Vagina (tissue), 2 donors: ENCODE results near the gene CBR1. TPM values are rescaled to one million over a fixed set of nuclear protein-coding genes. Genes with fewer than 3 reads are reported as not detected.
A peak's percentile ranks its signal among the peaks of the same experiment; 100 is the strongest.

Experiments
- DNase-seq, 2 donors: peaks; one replicate each; pipeline ENCODE4 v3.0.0-alpha.2; 2017; ENCODE audit errors: extremely low spot score in 2 of 2
- H3K27ac ChIP-seq: fragments of 200-600 bp; sonication (generic); one replicate; pipeline ENCODE4 v1.5.1; 2019
- H3K27me3 ChIP-seq: fragments of 200-600 bp; sonication (generic); one replicate; pipeline ENCODE4 v1.5.1; 2019
- H3K36me3 ChIP-seq, 2 donors: fragments of 200-600 bp; sonication (generic); one replicate each; pipeline ENCODE4 v1.5.1; 2017 to 2019
- H3K4me1 ChIP-seq: fragments of 200-600 bp; sonication (generic); one replicate; pipeline ENCODE4 v1.5.1; 2019
- H3K4me3 ChIP-seq, 2 donors: fragments of 200-600 bp; sonication (generic); 1 replicate in 1 of 2; 2 replicates in 1 of 2; pipeline ENCODE4 v1.5.1; 2016 to 2019
- H3K9me3 ChIP-seq: fragments of 200-600 bp; sonication (generic); one replicate; pipeline ENCODE4 v1.5.1; 2019
- POLR2A ChIP-seq, 2 donors: fragments of 450-650 bp; IDR thresholded peaks; one replicate each; pipeline ENCODE4 v1.6.1; 2017; ENCODE audit warnings: antibody characterized with exemption in 2 of 2, mild to moderate bottlenecking in 2 of 2, moderate library complexity in 2 of 2
- POLR2AphosphoS5 ChIP-seq, 2 donors: sonication (generic); formaldehyde crosslinking; IDR thresholded peaks; one replicate each; pipeline ENCODE4 v1.9.0; 2017; ENCODE audit warnings: antibody characterized with exemption in 2 of 2, mild to moderate bottlenecking in 2 of 2, low read depth in 1 of 2; ENCODE audit not compliant: insufficient read depth in 1 of 2
- intact Hi-C: fragments of 100-400 bp; cut with DNase I; formaldehyde crosslinking; loops from one replicate; pipeline ENCODE4 v1.15.1; 2023
- total RNA-seq: library from RNA; depleted of rRNA; stranded (reverse); fragments of >200 nt; gene quantifications from one replicate; pipeline ENCODE4 v1.2.3, GENCODE V29; 2016
- TF ChIP-seq, protein P1 (sequence below), 3 experiments: fragments of 450-650 bp in 2 of 3; fragments of 200-600 bp in 1 of 3; sonication (generic) in 1 of 3; IDR thresholded peaks; one replicate each; pipeline ENCODE4 v1.5.1; 2017 to 2019; ENCODE audit warnings: antibody characterized with exemption in 3 of 3, mild to moderate bottlenecking in 2 of 3, moderate library complexity in 2 of 3

CBR1 gene
- total RNA-seq, 1 donor from 2014 or later, result 369 TPM

- intact Hi-C loops, result no loop called here
- Histone ChIP-seq H3K27me3 (no peaks in the 10 kb centered on the region), H3K4me1 (no peaks in the 10 kb centered on the region), H3K4me3 (no peak overlapping the region), H3K9me3 (no peaks in the 10 kb centered on the region), H3K36me3 (peaks cover 0 to 52% of the 10 kb centered on the region in 2 donors), H3K27ac (no peak overlapping the region)
- TF ChIP-seq POLR2A (IDR thresholded peaks at IDR 0.05) (no peak), POLR2AphosphoS5 (IDR thresholded peaks at IDR 0.05; ENCODE audit: insufficient read depth in 1 of 2, low read depth in 1 of 2) (no peak)
- TF ChIP-seq, protein P1, sequence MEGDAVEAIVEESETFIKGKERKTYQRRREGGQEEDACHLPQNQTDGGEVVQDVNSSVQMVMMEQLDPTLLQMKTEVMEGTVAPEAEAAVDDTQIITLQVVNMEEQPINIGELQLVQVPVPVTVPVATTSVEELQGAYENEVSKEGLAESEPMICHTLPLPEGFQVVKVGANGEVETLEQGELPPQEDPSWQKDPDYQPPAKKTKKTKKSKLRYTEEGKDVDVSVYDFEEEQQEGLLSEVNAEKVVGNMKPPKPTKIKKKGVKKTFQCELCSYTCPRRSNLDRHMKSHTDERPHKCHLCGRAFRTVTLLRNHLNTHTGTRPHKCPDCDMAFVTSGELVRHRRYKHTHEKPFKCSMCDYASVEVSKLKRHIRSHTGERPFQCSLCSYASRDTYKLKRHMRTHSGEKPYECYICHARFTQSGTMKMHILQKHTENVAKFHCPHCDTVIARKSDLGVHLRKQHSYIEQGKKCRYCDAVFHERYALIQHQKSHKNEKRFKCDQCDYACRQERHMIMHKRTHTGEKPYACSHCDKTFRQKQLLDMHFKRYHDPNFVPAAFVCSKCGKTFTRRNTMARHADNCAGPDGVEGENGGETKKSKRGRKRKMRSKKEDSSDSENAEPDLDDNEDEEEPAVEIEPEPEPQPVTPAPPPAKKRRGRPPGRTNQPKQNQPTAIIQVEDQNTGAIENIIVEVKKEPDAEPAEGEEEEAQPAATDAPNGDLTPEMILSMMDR (IDR thresholded peaks at IDR 0.05), result no peak
- DNase-seq, result no peak
Observed at GRCh38 chr21:36045993-36046392, 23.8 kb upstream of the CBR1 start.

DNA sequence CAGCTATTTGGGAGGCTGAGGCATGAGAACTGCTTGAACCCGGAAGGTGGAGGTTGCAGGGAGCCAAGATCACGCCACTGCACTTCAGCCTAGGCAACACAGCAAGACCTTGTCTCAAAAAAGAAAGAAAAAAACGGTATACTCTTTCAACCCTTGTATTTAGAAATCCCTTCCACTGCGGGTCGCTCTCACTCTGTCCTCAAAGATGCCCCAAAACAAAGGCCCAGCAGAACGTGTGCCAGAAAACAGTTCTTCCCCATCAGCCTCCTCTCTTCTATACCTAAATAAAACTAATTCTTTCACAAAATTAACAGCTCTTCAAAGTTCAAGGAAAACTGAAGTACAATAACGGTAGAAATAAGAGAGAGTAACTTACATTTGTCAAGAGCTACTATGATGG is 22.7 kb upstream of the CBR1 start:
- Histone ChIP-seq H3K4me1 (no peaks in the 10 kb centered on the region), H3K9me3 (no peaks in the 10 kb centered on the region), H3K27ac (no peak overlapping the region), H3K27me3 (no peaks in the 10 kb centered on the region), H3K4me3 (no peak overlapping the region), H3K36me3 (peaks cover 0 to 54% of the 10 kb centered on the region in 2 donors)
- TF ChIP-seq, protein P1 (IDR thresholded peaks at IDR 0.05), result no peak
- no peak for TF ChIP-seq POLR2AphosphoS5 (IDR thresholded peaks at IDR 0.05; ENCODE audit: insufficient read depth in 1 of 2, low read depth in 1 of 2)
- TF ChIP-seq POLR2A (IDR thresholded peaks at IDR 0.05), result no peak
- DNase-seq, result no peak
- intact Hi-C loops, result no loop called here

DNA sequence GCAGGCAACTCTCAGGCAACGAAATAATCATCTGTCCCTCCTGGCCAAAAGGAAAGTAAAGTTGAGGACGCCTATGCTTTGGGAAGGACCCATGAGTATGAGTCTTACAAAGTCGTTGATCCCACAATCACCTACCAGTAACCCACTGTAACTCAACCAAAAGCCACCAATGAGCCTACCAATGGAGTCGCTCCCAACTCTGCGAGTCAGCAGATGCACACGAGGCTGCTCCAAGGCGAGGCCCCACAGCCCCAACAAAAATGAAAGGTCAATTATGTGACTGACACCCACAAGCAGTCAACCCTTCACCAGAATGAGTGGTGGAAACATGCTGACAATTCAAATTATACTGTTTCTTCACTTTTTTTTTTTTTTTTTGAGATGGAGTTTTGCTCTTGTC is 21.5 kb upstream of the CBR1 start:
- Histone ChIP-seq H3K4me3 (no peak overlapping the region), H3K27me3 (no peaks in the 10 kb centered on the region), H3K36me3 (peaks cover 0 to 54% of the 10 kb centered on the region in 2 donors), H3K27ac (no peak overlapping the region), H3K9me3 (no peaks in the 10 kb centered on the region), H3K4me1 (peaks cover 4% of the 10 kb centered on the region)
- intact Hi-C loops, result no loop called here
- DNase-seq, result no peak
- TF ChIP-seq POLR2AphosphoS5 (IDR thresholded peaks at IDR 0.05; ENCODE audit: insufficient read depth in 1 of 2, low read depth in 1 of 2), result no peak
- TF ChIP-seq, protein P1 (IDR thresholded peaks at IDR 0.05), result no peak
- no peak for TF ChIP-seq POLR2A (IDR thresholded peaks at IDR 0.05)

DNA sequence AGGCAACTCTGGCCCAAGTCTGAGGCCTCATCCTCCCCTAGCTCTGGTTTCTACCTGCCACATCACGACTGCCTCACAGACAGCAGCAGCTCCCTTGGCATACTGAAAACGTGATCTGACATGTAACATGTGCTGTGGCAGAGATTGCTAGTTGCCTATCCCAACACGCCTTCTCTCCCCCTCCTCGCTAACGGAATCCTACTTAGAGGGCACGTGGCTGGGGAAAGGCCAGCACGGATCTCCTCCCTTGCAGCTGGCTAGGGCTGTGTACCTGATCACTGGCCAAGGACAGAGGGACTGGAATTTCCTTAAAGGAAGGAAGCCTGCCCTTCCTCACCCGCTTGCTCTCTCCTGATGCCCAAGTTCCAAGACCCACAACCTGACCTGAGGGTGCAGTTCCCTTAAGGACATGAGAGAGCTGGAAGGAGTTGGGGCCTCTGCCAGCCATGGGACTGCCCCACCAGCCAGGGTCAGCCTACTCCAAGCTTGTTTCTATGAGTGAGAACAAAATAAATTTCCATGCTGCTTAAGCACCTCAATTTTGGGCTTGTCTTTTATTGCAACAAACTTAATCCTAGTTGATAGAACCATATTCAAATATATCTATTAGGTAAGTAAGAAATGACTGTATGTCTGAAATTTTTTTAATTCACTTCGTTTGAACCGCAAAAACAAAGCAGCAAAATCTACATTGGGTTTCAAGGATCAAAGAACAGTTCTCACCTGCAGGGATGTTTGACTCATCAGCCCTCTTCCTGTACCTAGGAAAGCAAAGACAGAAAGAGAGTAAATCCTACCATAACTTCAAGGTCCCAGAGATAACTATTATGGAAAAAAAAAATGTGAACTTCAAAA is 16.7 kb upstream of the CBR1 start:
- Histone ChIP-seq H3K9me3 (no peaks in the 10 kb centered on the region), H3K27me3 (no peaks in the 10 kb centered on the region), H3K36me3 (peaks cover 0 to 72% of the 10 kb centered on the region in 2 donors), H3K27ac (peak overlapping the region; percentile 10), H3K4me3 (no peak overlapping the region), H3K4me1 (peaks cover 16% of the 10 kb centered on the region)
- TF ChIP-seq, protein P1 (IDR thresholded peaks at IDR 0.05), result no peak
- peak in 1 of 2 donors; percentile 62 for TF ChIP-seq POLR2AphosphoS5 (IDR thresholded peaks at IDR 0.05; ENCODE audit: insufficient read depth in 1 of 2, low read depth in 1 of 2)
- intact Hi-C loops, result no loop called here
- no peak for DNase-seq

DNA sequence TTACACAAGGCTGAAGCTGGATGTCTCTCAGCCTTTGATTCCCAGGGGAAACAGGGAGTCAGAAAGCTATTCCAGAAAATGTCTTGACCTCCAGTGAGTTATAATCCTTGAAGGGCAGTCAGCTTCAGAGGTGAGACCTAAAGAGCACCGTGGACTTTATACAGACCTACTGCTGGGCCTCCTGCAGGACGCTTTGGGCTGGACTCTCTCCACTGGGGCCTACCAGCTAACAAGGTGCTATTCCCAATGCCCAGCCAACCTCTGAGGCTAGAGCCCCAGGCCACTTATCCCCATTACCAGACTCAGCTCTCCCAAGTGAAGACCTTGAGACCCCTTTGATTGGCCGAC is 16.1 kb upstream of the CBR1 start:
- Histone ChIP-seq H3K9me3 (no peaks in the 10 kb centered on the region), H3K4me1 (peaks cover 21% of the 10 kb centered on the region), H3K27me3 (no peaks in the 10 kb centered on the region), H3K36me3 (peaks cover 0 to 73% of the 10 kb centered on the region in 2 donors), H3K27ac (peak overlapping the region; percentile 10), H3K4me3 (no peak overlapping the region)
- DNase-seq, result no peak
- TF ChIP-seq, protein P1 (IDR thresholded peaks at IDR 0.05), result no peak
- no peak for TF ChIP-seq POLR2A (IDR thresholded peaks at IDR 0.05)
- no peak for TF ChIP-seq POLR2AphosphoS5 (IDR thresholded peaks at IDR 0.05; ENCODE audit: insufficient read depth in 1 of 2, low read depth in 1 of 2)
- intact Hi-C loops, result no loop called here
